ENCODE measurements around the gene TMEM101. TPM values are rescaled to one million over a fixed set of nuclear protein-coding genes. Genes with fewer than 3 reads are reported as not detected.

Gene TMEM101
- total and polyA plus RNA-seq, 10 of the 15 experiments (the other 5 are each of a cell fraction or from before 2014, with no cell fraction given) = 18.4 to 72.5 (median 35.9) TPM

GRCh38 chr17:44043272-44043696 is 28.5 kb upstream of the TMEM101 start (continued):
- TF ChIP-seq CEBPB (IDR thresholded peaks at IDR 0.05; ENCODE audit: borderline replicate concordance in 1 of 2, low read depth in 2 of 2, low read length in 2 of 2) = no peak

GRCh38 chr17:44039829-44040635 is 25.3 kb upstream of the TMEM101 start:
- intact Hi-C loops (cut with micrococcal nuclease; ENCODE audit: unreplicated experiment) = no loop called here
- H3K4me2 ChIP-seq (ENCODE audit: control insufficient read depth, insufficient read depth) = no peak overlapping the region
- DNase-seq (ENCODE audit: low read depth, low spot score) (no peak), FAIRE-seq (no peak), ATAC-seq (no peak)
- H2AFZ ChIP-seq (ENCODE audit: control insufficient read depth, low read depth, low read length) = no peak overlapping the region
- ChIA-PET RAD21 (ENCODE audit: unreplicated experiment) (interaction anchor here (0.6 to 2.9 kb wide), 3 partner anchors 69 to 96 kb away, joined by 3 to 26 read pairs (median 9); no protein-coding TSS in a partner anchor), SMC1A (ENCODE audit: uncharacterized antibody, unreplicated experiment) (interaction anchor here (2.0 to 4.7 kb wide), 2 partner anchors 75 to 96 kb away, joined by 12 to 20 read pairs; no protein-coding TSS in a partner anchor), CTCF (interaction anchor here (0.9 to 5.1 kb wide), 11 partner anchors 13 to 110 kb away, joined by 3 to 42 read pairs (median 4); partner anchors contain the start of genes HDAC5 and TMEM101), POLR2A (no interaction called here)
- no peak for TF ChIP-seq HDAC6 (IDR thresholded peaks at IDR 0.05; ENCODE audit: unreplicated experiment)
- TF ChIP-seq CBX3 (IDR thresholded peaks at IDR 0.05; ENCODE audit: borderline replicate concordance, low read depth) = no peak
- TF ChIP-seq PAX5 (IDR thresholded peaks at IDR 0.05; ENCODE audit: borderline replicate concordance, low read depth, low read length) = no peak
- no peak for TF ChIP-seq ZNF217 (IDR thresholded peaks at IDR 0.05)
- TF ChIP-seq ZBED1 (IDR thresholded peaks at IDR 0.05; ENCODE audit: borderline replicate concordance) = no peak
- TF ChIP-seq NFIC (IDR thresholded peaks at IDR 0.05; ENCODE audit: low read depth, low read length) = no peak
- TF ChIP-seq PAX8 (IDR thresholded peaks at IDR 0.05) = no peak
- TF ChIP-seq SPI1 (IDR thresholded peaks at IDR 0.05; ENCODE audit: borderline replicate concordance, insufficient read depth, low read depth, low read length) = no peak
- no peak for TF ChIP-seq ZNF274 (IDR thresholded peaks at IDR 0.05; ENCODE audit: insufficient read depth, insufficient read length)
- no peak for TF ChIP-seq STAT1 (conservative IDR thresholded peaks at IDR 0.05)
- TF ChIP-seq NFYB (IDR thresholded peaks at IDR 0.05; ENCODE audit: insufficient read depth, low read depth, low read length) = no peak
- H3K4me1 ChIP-seq (ENCODE audit: control insufficient read depth, insufficient read depth, low read length) = no peaks in the 10 kb centered on the region
- 74% methylated on average over 6 of the region's 6 CpGs for WGBS (ENCODE audit: insufficient coverage, insufficient replicate concordance, low lambda C conversion rate, missing lambda C conversion rate)
- BruUV-seq (replicated peaks) = no TSS peak
- in situ Hi-C loops (cut with MboI) = loop anchor here (5.0 kb wide), 1 partner anchor 98 kb away; the partner anchor contains the start of gene PPY
- no peaks in the 10 kb centered on the region for H3K27me3 ChIP-seq (replicated peaks in 1 of 2; ENCODE audit: control insufficient read depth in 2 of 2, insufficient read depth in 2 of 2, low read length in 1 of 2)
- H4K20me1 ChIP-seq (ENCODE audit: control insufficient read depth, insufficient read depth) = no peaks in the 10 kb centered on the region
- H3K9me3 ChIP-seq (replicated peaks; ENCODE audit: control insufficient read depth, insufficient read depth, low read length) = no peaks in the 10 kb centered on the region
- H3K4me3 ChIP-seq = no peak overlapping the region
- H3K27ac ChIP-seq (ENCODE audit: control insufficient read depth, insufficient read depth) = peak overlapping the region; percentile 11; the same call in 1 of the 2 replicates
- H3K36me3 ChIP-seq (ENCODE audit: control insufficient read depth in 2 of 2, insufficient read depth in 2 of 2, low read length in 1 of 2) = peaks cover 17 to 24% of the 10 kb centered on the region in 2 experiments
- H3K9ac ChIP-seq (ENCODE audit: control insufficient read depth, insufficient read depth, low read length) = no peak overlapping the region
- H3K79me2 ChIP-seq (ENCODE audit: control insufficient read depth, insufficient read depth, low read length) = peaks cover 16% of the 10 kb centered on the region
